ENCODE results near the gene HSD11B1. TPM values are rescaled to one million over a fixed set of nuclear protein-coding genes. Genes with fewer than 3 reads are reported as not detected.

HSD11B1 gene
- total RNA-seq, 1 donor from 2014 or later: 15.8 TPM

DNA sequence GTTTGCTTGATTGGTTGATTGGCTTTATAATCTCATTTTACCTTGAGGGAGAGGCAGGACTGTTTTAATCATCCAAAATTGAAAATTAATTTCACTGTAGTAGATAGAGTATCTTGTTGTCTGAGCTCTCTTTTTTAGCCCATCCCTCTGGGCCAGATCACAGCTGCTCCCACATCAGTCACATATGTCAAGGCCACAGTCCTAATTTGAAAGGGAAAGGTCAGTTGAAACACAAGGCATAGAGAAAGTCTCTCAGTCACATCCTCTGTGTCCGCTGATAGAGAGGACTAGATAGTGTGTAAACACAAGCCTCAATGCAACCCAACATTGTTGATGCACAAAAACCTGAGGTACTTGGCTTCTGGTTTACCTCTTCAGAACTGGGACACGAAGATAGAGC is 72.9 kb downstream of the HSD11B1 start:
- intact Hi-C loops (cut with micrococcal nuclease): no loop called here

DNA sequence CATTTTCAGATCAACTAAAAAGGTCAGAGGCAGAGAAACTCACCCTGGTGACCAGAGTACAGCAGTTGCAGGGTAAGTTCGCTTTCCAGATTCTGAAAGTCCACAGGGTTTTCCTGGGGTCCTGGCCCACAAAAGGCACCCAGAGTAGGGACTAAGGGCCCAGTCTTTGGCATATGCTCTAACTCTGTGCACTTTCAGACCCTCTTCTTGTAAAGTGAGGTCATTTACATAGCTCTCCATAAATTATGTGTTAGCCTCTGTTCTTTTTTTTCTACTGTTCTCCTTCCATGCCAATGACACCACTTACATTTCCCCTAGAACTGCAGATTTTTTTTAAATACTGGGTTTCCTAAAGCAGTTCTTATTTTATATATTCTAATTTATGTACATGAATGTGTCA is 73.5 kb downstream of the HSD11B1 start:
- intact Hi-C loops (cut with micrococcal nuclease): no loop called here

DNA sequence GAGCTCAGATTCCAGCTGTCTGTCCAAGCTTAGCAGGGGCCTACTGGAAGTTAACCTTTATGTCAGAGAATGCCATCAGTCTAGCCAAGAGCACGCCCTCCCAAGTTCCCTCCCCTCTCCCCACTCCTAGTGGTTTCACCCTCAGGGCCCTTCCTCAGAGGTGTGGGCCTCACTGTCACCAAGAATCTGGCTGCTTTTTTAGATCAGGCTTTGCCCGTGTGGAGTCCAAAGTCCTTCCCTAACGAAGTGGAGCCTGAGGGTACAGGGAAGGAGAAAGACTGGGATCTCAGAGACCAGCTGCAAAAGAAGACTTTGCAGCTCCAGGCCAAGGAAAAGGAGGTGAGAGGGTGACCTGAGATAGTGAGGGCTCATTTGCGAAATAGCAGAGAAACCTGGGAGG is 75.6 kb downstream of the HSD11B1 start:
- intact Hi-C loops (cut with micrococcal nuclease): loop anchor here (5.0 kb wide), 2 partner anchors 667 to 1797 kb away; partner anchors contain the start of gene SLC30A1

DNA sequence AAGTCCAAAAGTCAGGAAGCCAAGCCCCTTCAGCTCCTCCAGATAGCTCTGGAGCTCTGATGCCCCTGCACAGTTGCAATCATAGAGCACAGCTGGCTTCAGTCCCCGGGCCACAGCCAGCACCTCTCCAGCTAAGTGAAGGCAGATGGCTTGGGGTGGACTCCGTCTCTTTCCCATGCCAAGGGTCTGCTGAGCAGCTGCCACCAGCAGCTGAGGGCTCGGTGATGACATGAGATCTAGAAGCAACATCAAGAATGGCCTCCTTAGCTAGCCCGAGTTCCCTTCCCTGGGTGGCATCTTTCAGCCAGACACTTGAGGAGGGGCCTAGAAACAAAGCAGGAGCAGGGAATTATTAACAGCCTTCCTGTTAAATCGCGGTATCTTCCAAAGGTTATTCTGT is 78.7 kb downstream of the HSD11B1 start:
- intact Hi-C loops (cut with micrococcal nuclease): loop anchor here (5.0 kb wide), 2 partner anchors 664 to 1794 kb away; partner anchors contain the start of gene SLC30A1

Other genes starting within 250 kb of the HSD11B1 start
- gene CAMK1G, start 121.1 kb upstream of the HSD11B1 start, total RNA-seq: not detected in 2 replicates
- 5.7 and 10.0 TPM in 2 replicates for gene LAMB3, start 52.4 kb upstream of the HSD11B1 start, total RNA-seq
- gene G0S2, start 29.4 kb upstream of the HSD11B1 start, total RNA-seq: 47.5 and 51.7 TPM in 2 replicates
- 443 and 445 TPM in 2 replicates for gene TRAF3IP3, start 51.2 kb downstream of the HSD11B1 start, total RNA-seq
- 1.6 and 2.0 TPM in 2 replicates for gene C1orf74, start 79.7 kb downstream of the HSD11B1 start, total RNA-seq
- 0.15 TPM in 1 of 2 replicates, not detected in the other for gene IRF6, start 101.3 kb downstream of the HSD11B1 start, total RNA-seq
- 11.0 and 11.2 TPM in 2 replicates for gene UTP25, start 123.1 kb downstream of the HSD11B1 start, total RNA-seq
- not detected in 2 replicates for gene SYT14, start 233.4 kb downstream of the HSD11B1 start, total RNA-seq